Measurements from ENCODE around the gene GRAMD4.

- TF ChIP-seq CTCF (IDR thresholded peaks at IDR 0.05) (no peak), POLR2A (IDR thresholded peaks at IDR 0.05) (no peak)
Observed at GRCh38 chr22:46578251-46578823, 41.8 kb upstream of the GRAMD4 start.

All from testis (tissue), 2 donors.